HEK293T (cell line): ENCODE measurements around the gene LRBA.

Experiments
- BHLHE40 ChIP-seq: fragments of 450-650 bp; IDR thresholded peaks from 2 replicates; pipeline ENCODE4 v1.6.1; 2016; ENCODE audit warnings: mild to moderate bottlenecking, moderate library complexity, borderline replicate concordance
- ELF4 ChIP-seq: fragments of 450-650 bp; IDR thresholded peaks from 2 replicates; pipeline ENCODE4 v1.6.1; 2017; ENCODE audit warnings: antibody characterized with exemption
- FOXK2 ChIP-seq: fragments of 450-650 bp; IDR thresholded peaks from 2 replicates; pipeline ENCODE4 v1.6.1; 2016; ENCODE audit warnings: mild to moderate bottlenecking
- TF ChIP-seq, protein P1 (sequence below): fragments of 450-650 bp; IDR thresholded peaks from 2 replicates; pipeline ENCODE4 v1.6.1; 2016

DNA sequence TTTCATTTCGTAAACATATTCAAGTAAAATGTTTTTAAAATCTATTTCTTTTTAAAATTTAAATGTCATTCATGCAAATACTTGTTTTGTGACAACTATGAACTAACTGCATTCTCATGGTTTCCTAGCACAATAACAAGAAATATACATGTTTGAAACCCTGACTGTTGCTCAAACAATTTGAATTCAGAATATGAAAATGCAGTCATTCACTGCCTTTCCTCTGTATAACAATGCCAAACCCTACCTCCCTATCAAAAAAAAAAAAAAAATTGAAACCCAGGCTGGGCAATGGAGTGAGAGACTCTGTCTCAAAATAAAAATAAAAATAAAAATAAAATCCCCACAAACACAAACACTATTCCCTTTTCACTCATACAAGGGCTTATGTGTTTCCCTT is 391.0 kb downstream of the LRBA start:
- TF ChIP-seq ELF4 (no peak), BHLHE40 (no peak), FOXK2 (no peak)
- TF ChIP-seq, protein P1, sequence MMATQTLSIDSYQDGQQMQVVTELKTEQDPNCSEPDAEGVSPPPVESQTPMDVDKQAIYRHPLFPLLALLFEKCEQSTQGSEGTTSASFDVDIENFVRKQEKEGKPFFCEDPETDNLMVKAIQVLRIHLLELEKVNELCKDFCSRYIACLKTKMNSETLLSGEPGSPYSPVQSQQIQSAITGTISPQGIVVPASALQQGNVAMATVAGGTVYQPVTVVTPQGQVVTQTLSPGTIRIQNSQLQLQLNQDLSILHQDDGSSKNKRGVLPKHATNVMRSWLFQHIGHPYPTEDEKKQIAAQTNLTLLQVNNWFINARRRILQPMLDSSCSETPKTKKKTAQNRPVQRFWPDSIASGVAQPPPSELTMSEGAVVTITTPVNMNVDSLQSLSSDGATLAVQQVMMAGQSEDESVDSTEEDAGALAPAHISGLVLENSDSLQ = no peak
